Effector memory CD8-positive, alpha-beta T cell (primary cell): ENCODE results near the gene SLC25A30.
"Not testable (repeated sequence)": the region's sequence is repeated elsewhere in the genome, so short reads cannot be mapped to it uniquely, and the experiment has no call there.

Experiments
- ATAC-seq: fragments of 150-1000 bp; cut with Tn5 transposase; replicated peaks from 2 replicates; pipeline ENCODE4 v1.10.0; 2021; ENCODE audit warnings: mild to moderate bottlenecking, moderate library complexity
- DNase-seq, 3 experiments: peaks; one replicate each; pipeline ENCODE4 v3.0.0; 2021
- H3K27ac Mint-ChIP-seq, 2 donors: one replicate each; pipeline ENCODE4 v1.8.0; 2022; ENCODE audit warnings: mild to moderate bottlenecking in 2 of 2, mixed read lengths in 2 of 2, moderate library complexity in 2 of 2
- H3K27me3 Mint-ChIP-seq, 2 donors: one replicate each; pipeline ENCODE4 v1.8.0; 2022; ENCODE audit warnings: mixed read lengths in 2 of 2
- H3K36me3 Mint-ChIP-seq: one replicate; pipeline ENCODE4 v1.8.0; 2022; ENCODE audit warnings: mild to moderate bottlenecking, moderate library complexity, mixed read lengths; ENCODE audit not compliant: insufficient read depth
- H3K4me1 Mint-ChIP-seq, 2 donors: one replicate each; pipeline ENCODE4 v1.8.0; 2022; ENCODE audit warnings: low read depth in 2 of 2, mixed read lengths in 2 of 2
- H3K4me3 Mint-ChIP-seq, 2 donors: one replicate each; pipeline ENCODE4 v1.8.0; 2022; ENCODE audit warnings: mild to moderate bottlenecking in 2 of 2, mixed read lengths in 2 of 2, moderate library complexity in 2 of 2
- H3K9me3 Mint-ChIP-seq, 2 donors: one replicate each; pipeline ENCODE4 v1.8.0; 2022; ENCODE audit warnings: mixed read lengths in 2 of 2

SLC25A30 gene

DNA sequence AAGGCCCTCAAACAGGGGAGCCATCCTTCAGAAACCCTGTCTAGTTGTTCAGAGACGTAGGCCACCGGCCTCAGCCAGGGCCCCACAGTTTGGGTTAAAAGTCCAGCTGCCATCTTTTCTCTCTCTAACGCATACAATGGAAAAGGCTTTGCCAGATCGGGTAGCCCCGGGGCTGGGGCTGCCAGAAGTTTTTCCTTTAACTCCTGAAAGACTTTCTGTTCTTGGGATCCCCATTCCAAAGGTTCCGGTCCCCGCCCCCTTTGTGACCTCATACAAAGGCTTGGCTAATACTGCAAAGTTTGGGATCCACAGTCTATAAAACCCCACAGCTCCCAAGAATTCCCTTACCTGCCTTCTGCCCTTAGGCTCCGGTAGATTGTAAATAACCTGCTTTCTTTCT is 37.5 kb downstream of the SLC25A30 start:
- not testable (repeated sequence) for H3K9me3 Mint-ChIP-seq, H3K27ac Mint-ChIP-seq, H3K4me3 Mint-ChIP-seq, H3K27me3 Mint-ChIP-seq, H3K4me1 Mint-ChIP-seq, H3K36me3 Mint-ChIP-seq, DNase-seq, ATAC-seq

DNA sequence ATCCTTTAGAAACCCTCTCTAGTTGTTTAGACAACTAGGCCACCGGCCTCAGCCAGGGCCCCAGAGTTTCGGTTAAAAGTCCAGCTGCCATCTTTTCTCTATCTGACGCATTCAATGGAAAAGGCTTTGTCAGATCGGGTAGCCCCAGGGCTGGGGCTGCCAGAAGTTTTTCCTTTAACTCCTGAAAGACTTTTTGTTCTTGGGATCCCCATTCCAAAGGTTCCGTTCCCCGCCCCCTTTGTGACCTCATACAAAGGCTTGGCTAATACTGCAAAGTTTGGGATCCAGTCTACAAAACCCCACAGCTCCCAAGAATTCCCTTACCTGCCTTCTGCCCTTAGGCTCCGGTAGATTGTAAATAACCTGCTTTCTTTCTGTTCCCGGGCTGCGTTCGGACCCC is 38.7 kb downstream of the SLC25A30 start:
- DNase-seq, H3K4me1 Mint-ChIP-seq, H3K4me3 Mint-ChIP-seq, H3K9me3 Mint-ChIP-seq, H3K36me3 Mint-ChIP-seq, ATAC-seq, H3K27me3 Mint-ChIP-seq, H3K27ac Mint-ChIP-seq: not testable (repeated sequence)

- not testable (repeated sequence) for H3K27ac Mint-ChIP-seq, H3K4me1 Mint-ChIP-seq, H3K4me3 Mint-ChIP-seq, H3K36me3 Mint-ChIP-seq, H3K27me3 Mint-ChIP-seq, ATAC-seq, H3K9me3 Mint-ChIP-seq, DNase-seq
These were observed 39.4 kb downstream of the SLC25A30 start for GRCh38 chr13:45378786-45379185.

DNA sequence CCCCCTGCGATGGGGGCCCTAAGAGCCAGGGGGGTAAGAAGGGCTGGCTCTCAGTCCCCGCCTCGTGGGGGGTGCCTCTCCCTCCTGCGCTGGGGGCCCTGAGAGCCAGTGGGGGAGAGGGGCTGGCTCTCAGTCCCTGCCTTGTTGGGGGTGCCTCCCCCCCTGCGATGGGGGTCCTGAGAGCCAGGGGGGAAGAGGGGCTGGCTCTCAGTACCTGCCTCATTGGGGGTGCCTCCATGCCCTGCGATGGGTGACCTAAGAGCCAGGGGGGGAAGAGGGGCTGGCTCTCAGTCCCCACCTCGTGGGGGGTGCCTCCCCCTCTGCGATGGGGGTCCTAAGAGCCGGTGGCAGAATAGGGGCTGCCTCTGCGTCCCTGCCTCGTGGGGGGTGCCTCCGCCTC is 40.9 kb downstream of the SLC25A30 start:
- H3K27me3 Mint-ChIP-seq, H3K4me1 Mint-ChIP-seq, H3K4me3 Mint-ChIP-seq, ATAC-seq, DNase-seq, H3K27ac Mint-ChIP-seq, H3K9me3 Mint-ChIP-seq, H3K36me3 Mint-ChIP-seq: not testable (repeated sequence)

GRCh38 chr13:45376651-45377050 is 41.5 kb downstream of the SLC25A30 start:
- H3K27me3 Mint-ChIP-seq, DNase-seq, H3K4me3 Mint-ChIP-seq, H3K4me1 Mint-ChIP-seq, H3K27ac Mint-ChIP-seq, H3K9me3 Mint-ChIP-seq, ATAC-seq, H3K36me3 Mint-ChIP-seq: not testable (repeated sequence)

- H3K36me3 Mint-ChIP-seq, result no peaks in the 10 kb centered on the region
- no peaks in the 10 kb centered on the region for H3K9me3 Mint-ChIP-seq
- H3K4me3 Mint-ChIP-seq, result no peak overlapping the region
- H3K27ac Mint-ChIP-seq, result no peak overlapping the region
- no peaks in the 10 kb centered on the region for H3K27me3 Mint-ChIP-seq
- DNase-seq, result no peak
- H3K4me1 Mint-ChIP-seq, result peaks cover 2 to 8% of the 10 kb centered on the region in 2 donors
- no peak for ATAC-seq
These were observed 43.3 kb downstream of the SLC25A30 start for GRCh38 chr13:45374917-45375316.

DNA sequence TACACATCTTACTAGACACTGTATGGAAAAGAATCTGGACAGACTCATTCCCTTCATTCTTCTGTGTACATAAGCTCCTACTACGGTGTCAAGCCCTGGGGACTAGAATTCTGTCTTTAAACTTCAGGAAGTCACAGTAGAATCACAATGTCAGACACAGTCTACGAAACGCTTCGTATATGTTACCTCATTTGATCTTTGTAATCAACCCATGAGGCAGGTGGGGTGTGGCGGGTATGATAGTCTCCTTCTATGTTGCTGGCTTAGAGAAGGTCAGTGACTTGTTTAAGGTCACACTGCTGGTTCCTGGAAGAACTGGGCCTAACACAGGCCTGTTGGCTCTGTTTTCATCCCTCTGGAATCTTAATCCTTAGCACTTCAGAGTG is 45.0 kb downstream of the SLC25A30 start:
- peak overlapping the region in 1 of 2 donors; percentile 54 for H3K27ac Mint-ChIP-seq
- no peaks in the 10 kb centered on the region for H3K27me3 Mint-ChIP-seq
- DNase-seq (no peak), ATAC-seq (no peak)
- no peaks in the 10 kb centered on the region for H3K9me3 Mint-ChIP-seq
- H3K4me1 Mint-ChIP-seq, result peaks cover 14 to 16% of the 10 kb centered on the region in 2 donors
- no peak overlapping the region for H3K4me3 Mint-ChIP-seq
- H3K36me3 Mint-ChIP-seq, result no peaks in the 10 kb centered on the region

DNA sequence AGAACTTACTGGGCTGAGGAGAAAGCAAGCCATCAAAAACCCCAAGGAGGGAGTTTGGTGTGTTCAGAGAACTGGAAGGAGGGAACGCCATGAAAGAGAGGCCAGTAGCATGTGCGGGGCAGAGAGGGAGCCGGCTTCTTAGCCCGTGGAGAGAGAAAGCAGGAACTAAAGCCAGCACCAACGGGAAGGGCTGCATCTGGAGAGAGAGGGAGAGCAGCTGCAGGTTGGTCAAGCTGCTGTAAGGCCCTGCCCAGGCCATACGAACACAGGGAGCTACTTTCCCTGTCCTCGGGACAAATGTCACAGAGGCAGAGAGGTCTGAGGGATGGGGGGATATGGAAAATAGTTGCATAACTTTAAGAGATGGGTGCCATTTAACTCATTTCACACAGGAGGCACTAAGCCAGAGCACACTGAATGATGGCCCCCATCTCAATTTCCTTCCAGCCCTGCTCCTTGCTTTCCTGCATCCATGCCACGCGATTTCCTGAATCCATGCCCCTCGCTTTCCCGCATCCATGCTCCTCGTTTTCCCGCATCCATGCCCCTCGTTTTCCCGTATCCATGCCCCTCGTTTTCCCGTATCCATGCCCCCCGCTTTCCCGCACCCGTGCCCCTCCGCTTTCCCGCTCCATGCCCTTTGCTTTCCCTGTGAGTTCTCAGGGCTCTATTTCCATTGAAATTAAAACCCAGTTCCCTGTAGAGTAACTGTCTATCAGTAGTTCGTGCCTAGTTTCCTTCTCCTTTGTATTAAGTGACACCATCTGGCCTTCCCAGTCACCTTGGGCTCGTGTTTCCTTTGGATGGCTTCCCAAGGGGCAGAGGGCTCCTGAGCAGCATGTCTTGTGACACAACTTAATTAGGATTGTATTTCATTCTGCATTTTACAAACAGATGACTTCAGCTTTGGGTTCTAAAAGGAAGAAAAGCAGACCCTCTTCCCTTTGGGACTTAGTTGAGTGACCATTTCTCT is 45.7 kb downstream of the SLC25A30 start:
- H3K27ac Mint-ChIP-seq, result peak overlapping the region in 1 of 2 donors; percentile 54
- no peaks in the 10 kb centered on the region for H3K27me3 Mint-ChIP-seq
- H3K9me3 Mint-ChIP-seq, result no peaks in the 10 kb centered on the region
- no peaks in the 10 kb centered on the region for H3K36me3 Mint-ChIP-seq
- peaks cover 17 to 22% of the 10 kb centered on the region in 2 donors for H3K4me1 Mint-ChIP-seq
- ATAC-seq (no peak), DNase-seq (no peak)
- H3K4me3 Mint-ChIP-seq, result no peak overlapping the region

- Mint-ChIP-seq H3K27ac (peak overlapping the region in 1 of 2 donors; percentile 72), H3K4me1 (peaks cover 22 to 32% of the 10 kb centered on the region in 2 donors), H3K4me3 (peak overlapping the region in 1 of 2 donors; percentile 43), H3K36me3 (no peaks in the 10 kb centered on the region), H3K27me3 (no peaks in the 10 kb centered on the region), H3K9me3 (no peaks in the 10 kb centered on the region)
- DNase-seq (peak; percentile 32 to 50 (median 47)), ATAC-seq (no peak)
These were observed 47.2 kb downstream of the SLC25A30 start for GRCh38 chr13:45370922-45371406.

GRCh38 chr13:45369116-45369515 is 49.1 kb downstream of the SLC25A30 start:
- Mint-ChIP-seq H3K27ac (peak overlapping the region; percentile 54 to 85), H3K4me1 (peaks cover 22 to 32% of the 10 kb centered on the region in 2 donors), H3K27me3 (no peaks in the 10 kb centered on the region), H3K4me3 (peak overlapping the region in 1 of 2 donors; percentile 27), H3K36me3 (peaks cover 3% of the 10 kb centered on the region), H3K9me3 (no peaks in the 10 kb centered on the region)
- no peak for ATAC-seq
- no peak for DNase-seq

DNA sequence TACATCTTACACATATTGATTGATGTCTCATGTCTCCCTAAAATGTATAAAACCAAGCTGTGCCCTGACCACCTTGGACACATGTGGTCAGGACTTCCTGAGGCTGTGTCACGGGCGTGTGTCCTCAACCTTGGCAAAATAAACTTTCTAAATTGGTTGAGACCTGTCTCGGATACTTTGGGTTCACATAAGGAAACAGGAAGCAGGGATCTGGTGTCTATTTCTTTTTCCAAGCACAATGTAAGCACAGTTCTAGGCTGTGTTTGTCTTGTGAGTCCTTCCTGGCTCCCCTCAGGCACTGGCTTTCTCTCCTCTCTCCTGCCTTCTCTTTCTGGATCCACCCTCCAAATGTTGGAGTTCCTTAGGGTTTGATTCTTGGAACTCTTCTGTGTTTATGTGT is 49.6 kb downstream of the SLC25A30 start:
- Mint-ChIP-seq H3K4me1 (peaks cover 22 to 35% of the 10 kb centered on the region in 2 donors), H3K9me3 (no peaks in the 10 kb centered on the region), H3K4me3 (peak overlapping the region; percentile 1 to 24), H3K27me3 (no peaks in the 10 kb centered on the region), H3K27ac (peak overlapping the region; percentile 67 to 81), H3K36me3 (peaks cover 3% of the 10 kb centered on the region)
- no peak for DNase-seq
- no peak for ATAC-seq

DNA sequence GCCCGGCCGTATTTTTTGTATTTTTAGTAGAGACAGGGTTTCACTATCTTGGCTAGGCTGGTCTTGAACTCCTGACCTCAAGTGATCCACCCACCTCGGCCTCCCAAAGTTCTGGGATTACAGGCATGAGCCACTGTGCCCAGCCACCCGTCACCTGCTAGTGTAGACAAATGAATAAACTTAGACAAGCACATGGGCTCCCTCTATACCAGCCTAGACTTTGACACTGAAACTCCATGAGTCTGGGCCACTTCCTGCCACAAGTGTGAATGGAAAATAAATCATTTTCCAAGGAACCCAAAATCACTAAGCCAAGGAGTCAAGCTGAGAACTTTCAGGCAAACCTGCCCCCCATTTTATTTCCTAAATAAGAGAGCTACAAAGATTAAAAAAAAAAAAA is 50.2 kb downstream of the SLC25A30 start:
- peaks cover 22 to 38% of the 10 kb centered on the region in 2 donors for H3K4me1 Mint-ChIP-seq
- peak overlapping the region; percentile 39 to 45 for H3K4me3 Mint-ChIP-seq
- no peaks in the 10 kb centered on the region for H3K9me3 Mint-ChIP-seq
- peaks cover 3% of the 10 kb centered on the region for H3K36me3 Mint-ChIP-seq
- H3K27ac Mint-ChIP-seq, result peak overlapping the region; percentile 67 to 81
- DNase-seq, result no peak
- no peaks in the 10 kb centered on the region for H3K27me3 Mint-ChIP-seq
- ATAC-seq, result no peak

DNA sequence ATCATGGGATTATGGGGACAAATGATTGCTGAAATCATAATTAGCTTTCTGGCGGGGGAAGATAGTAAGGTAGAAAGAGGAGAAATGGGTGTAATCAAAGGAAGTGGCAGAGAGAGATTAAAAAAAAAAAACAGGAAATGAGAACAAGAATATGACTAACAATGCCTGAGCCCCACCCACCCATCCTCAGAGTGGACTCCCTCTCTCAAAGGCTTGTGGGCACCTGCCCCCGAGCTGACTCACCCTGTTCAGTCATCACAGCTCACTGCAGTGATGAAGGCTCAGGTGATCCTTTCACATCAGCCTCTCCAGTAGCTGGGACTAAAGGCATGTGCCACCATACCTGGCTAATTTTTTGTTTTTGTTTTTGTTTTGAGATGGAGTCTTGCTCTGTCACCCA is 50.8 kb downstream of the SLC25A30 start:
- peak; percentile 100 for ATAC-seq
- Mint-ChIP-seq H3K4me3 (peak overlapping the region; percentile 39 to 45), H3K27ac (peak overlapping the region; percentile 67 to 81)

DNA sequence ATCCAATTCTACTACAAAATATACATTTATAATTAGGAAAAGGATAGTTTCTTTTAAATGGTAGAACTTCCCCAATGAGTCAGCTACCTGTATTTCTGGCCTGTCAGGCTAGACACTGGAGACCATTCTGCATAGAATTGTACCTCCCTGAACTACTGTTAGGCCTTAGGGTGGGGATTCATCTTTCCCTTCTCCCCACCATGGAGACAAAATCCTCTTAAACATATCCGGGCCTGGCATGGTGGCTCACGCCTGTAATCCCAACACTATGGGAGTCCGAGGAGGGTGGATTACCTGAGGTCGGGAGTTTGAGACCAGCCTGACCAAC is 52.7 kb downstream of the SLC25A30 start:
- H3K4me1 Mint-ChIP-seq, result peaks cover 26 to 49% of the 10 kb centered on the region in 2 donors
- no peak overlapping the region for H3K4me3 Mint-ChIP-seq
- H3K27me3 Mint-ChIP-seq, result no peaks in the 10 kb centered on the region
- no peaks in the 10 kb centered on the region for H3K9me3 Mint-ChIP-seq
- no peak overlapping the region for H3K27ac Mint-ChIP-seq
- peaks cover 7% of the 10 kb centered on the region for H3K36me3 Mint-ChIP-seq
- ATAC-seq (no peak), DNase-seq (no peak)

More for the DNA sequence above, 50.8 kb downstream of the SLC25A30 start:
- H3K4me1 Mint-ChIP-seq, result peaks cover 25 to 41% of the 10 kb centered on the region in 2 donors
- H3K27me3 Mint-ChIP-seq, result no peaks in the 10 kb centered on the region
- H3K36me3 Mint-ChIP-seq, result peaks cover 3% of the 10 kb centered on the region
- peak; percentile 75 to 81 (median 77) for DNase-seq
- H3K9me3 Mint-ChIP-seq, result no peaks in the 10 kb centered on the region
